OCI-LY7 (cell line): ENCODE measurements around the gene CDR2L.

ENCODE experiments used
- CTCF ChIP-seq: fragments of 200-600 bp; sonication (generic); conservative IDR thresholded peaks from 2 replicates; pipeline ENCODE4 v1.5.1; 2014; ENCODE audit warnings: mild to moderate bottlenecking, antibody characterized with exemption, low read length, moderate library complexity, mixed read lengths
- EZH2phosphoT487 ChIP-seq: fragments of 200-600 bp; sonication (generic); IDR thresholded peaks from 2 replicates; pipeline ENCODE4 v1.6.1; 2018; ENCODE audit warnings: low read depth, borderline replicate concordance, mild to moderate bottlenecking, mixed run types, antibody characterized with exemption, low read length, moderate library complexity, mixed read lengths

- TF ChIP-seq CTCF = no peak
- TF ChIP-seq EZH2phosphoT487 = no peak
Measured at GRCh38 chr17:74941128-74941725, 46.2 kb upstream of the CDR2L start.
